GM12872 (cell line): ENCODE measurements around the gene TBC1D9.

Experiments
- CTCF ChIP-seq: IDR thresholded peaks from 3 replicates; pipeline ENCODE4 v1.5.1; 2011; ENCODE audit warnings: low read depth, mild to moderate bottlenecking, low read length, moderate library complexity; ENCODE audit not compliant: insufficient read depth

Gene TBC1D9

DNA sequence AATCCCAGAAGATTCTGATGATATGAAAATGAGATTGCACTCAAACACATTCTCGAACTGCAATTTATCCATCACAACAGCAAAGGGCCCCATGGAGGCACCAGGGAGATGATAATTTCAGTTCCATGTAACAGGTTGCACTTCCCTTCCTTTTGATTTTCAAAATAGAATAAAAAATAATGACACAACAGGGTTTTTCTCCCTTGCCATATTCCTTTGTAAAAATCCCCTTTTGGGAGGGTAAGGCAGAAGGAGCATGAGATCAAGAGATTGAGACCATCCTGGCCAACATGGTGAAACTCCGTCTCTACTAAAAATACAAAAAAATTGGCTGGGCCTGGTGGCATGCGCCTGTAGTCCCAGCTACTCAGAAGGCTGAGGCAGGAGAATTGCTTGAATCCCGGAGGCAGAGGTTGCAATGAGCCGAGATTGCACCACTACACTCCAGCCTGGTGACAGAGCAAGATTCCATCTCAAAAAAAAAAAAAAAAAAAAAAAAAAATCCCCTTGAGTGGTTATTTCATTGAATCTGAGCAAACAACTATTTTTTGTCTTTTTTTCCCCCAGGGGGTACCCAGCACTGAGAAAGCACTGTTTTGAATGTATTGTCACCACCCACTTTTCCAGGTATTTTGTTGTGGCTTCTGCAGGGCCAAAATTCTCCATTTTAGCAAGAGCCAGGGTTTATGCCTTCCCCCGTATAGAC lies 26.7 kb downstream of the TBC1D9 start:
- no peak for TF ChIP-seq CTCF

GRCh38 chr4:140726776-140727500 lies 29.2 kb downstream of the TBC1D9 start:
- no peak for TF ChIP-seq CTCF

GRCh38 chr4:140725556-140725955 lies 30.6 kb downstream of the TBC1D9 start:
- TF ChIP-seq CTCF: no peak

DNA sequence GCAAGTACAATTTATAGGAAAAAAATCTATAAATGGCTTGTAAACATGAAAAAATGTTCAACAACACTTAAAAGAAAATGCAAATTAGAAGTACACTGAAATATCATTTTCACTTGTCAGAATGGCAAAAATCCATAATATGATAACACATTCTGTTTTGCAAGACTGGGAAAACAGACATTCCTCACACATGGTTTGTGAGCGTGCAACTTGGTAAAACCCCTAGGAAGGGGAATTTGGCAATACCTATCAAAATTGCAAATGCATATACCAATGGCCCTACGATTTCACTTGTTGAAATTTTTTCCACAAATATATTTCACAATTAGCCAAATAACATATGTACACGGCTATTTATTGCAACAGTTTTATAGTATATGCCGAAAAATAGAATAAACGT lies 31.4 kb downstream of the TBC1D9 start:
- no peak for TF ChIP-seq CTCF

GRCh38 chr4:140720387-140721304 lies 35.5 kb downstream of the TBC1D9 start:
- TF ChIP-seq CTCF: no peak

GRCh38 chr4:140719686-140720085 lies 36.5 kb downstream of the TBC1D9 start:
- no peak for TF ChIP-seq CTCF

- no peak for TF ChIP-seq CTCF
Observed at GRCh38 chr4:140719022-140719421, 37.2 kb downstream of the TBC1D9 start.
